ENCODE data around the gene THOC5. TPM values are rescaled to one million over a fixed set of nuclear protein-coding genes. Genes with fewer than 3 reads are reported as not detected.

THOC5 gene
- total and polyA plus RNA-seq, 4 experiments from 2014 or later, result 24.6 to 57.7 (median 42.5) TPM

- Histone ChIP-seq H3K9me3 (ENCODE audit: control insufficient read depth in 1 of 2, low read length in 2 of 2) (no peaks in the 10 kb centered on the region), H3K27ac (ENCODE audit: low read depth, low read length) (no peak overlapping the region), H3K36me3 (ENCODE audit: insufficient read depth, low read length) (peaks cover 78% of the 10 kb centered on the region), H3K27me3 (ENCODE audit: insufficient read depth, low read length) (no peaks in the 10 kb centered on the region), H3K4me1 (ENCODE audit: insufficient read depth, low read length) (no peaks in the 10 kb centered on the region), H3K4me3 (ENCODE audit: low read length in 2 of 2) (no peak overlapping the region)
- Mint-ChIP-seq H3K9me3 (no peaks in the 10 kb centered on the region), H3K4me1 (no peaks in the 10 kb centered on the region), H3K27ac (peak overlapping the region in 2 of 7 donors; percentile 33 to 48), H3K27me3 (no peaks in the 10 kb centered on the region), H3K4me3 (no peak overlapping the region), H3K36me3 (peaks cover 57 to 81% of the 10 kb centered on the region in 2 donors)
- DNase-seq, result no peak
- ChIA-PET POLR2A (ENCODE audit: partially characterized antibody) (interaction anchor here (0.6 kb wide), 1 partner anchor 361 kb away, joined by 3 read pairs; no protein-coding TSS in a partner anchor), CTCF (ENCODE audit: partially characterized antibody) (interaction anchor here (0.7 kb wide), 2 partner anchors 128 to 132 kb away, joined by 3 read pairs; no protein-coding TSS in a partner anchor)
- intact Hi-C loops (cut with micrococcal nuclease), result loop anchor here (1.0 kb wide), 1 partner anchor 128 kb away; no protein-coding TSS in a partner anchor
Measured at GRCh38 chr22:29523761-29524160, 29.8 kb downstream of the THOC5 start.

GRCh38 chr22:29521526-29521925 lies 32.0 kb downstream of the THOC5 start:
- Histone ChIP-seq H3K27ac (ENCODE audit: low read depth, low read length) (no peak overlapping the region), H3K27me3 (ENCODE audit: insufficient read depth, low read length) (no peaks in the 10 kb centered on the region), H3K4me3 (ENCODE audit: low read length in 2 of 2) (no peak overlapping the region), H3K4me1 (ENCODE audit: insufficient read depth, low read length) (no peaks in the 10 kb centered on the region), H3K9me3 (ENCODE audit: control insufficient read depth in 1 of 2, low read length in 2 of 2) (no peaks in the 10 kb centered on the region), H3K36me3 (ENCODE audit: insufficient read depth, low read length) (peaks cover 78% of the 10 kb centered on the region)
- Mint-ChIP-seq H3K4me1 (no peaks in the 10 kb centered on the region), H3K9me3 (no peaks in the 10 kb centered on the region), H3K4me3 (no peak overlapping the region), H3K36me3 (peaks cover 60 to 84% of the 10 kb centered on the region in 2 donors), H3K27ac (peak overlapping the region in 1 of 7 donors; percentile 6), H3K27me3 (no peaks in the 10 kb centered on the region)
- DNase-seq, result no peak
- ChIA-PET POLR2A (ENCODE audit: partially characterized antibody) (no interaction called here), CTCF (ENCODE audit: partially characterized antibody) (no interaction called here)
- intact Hi-C loops (cut with micrococcal nuclease), result no loop called here

- no peaks in the 10 kb centered on the region for H3K9me3 Mint-ChIP-seq
- peaks cover 63 to 84% of the 10 kb centered on the region in 2 donors for H3K36me3 Mint-ChIP-seq
- ChIA-PET CTCF (ENCODE audit: partially characterized antibody) (no interaction called here), POLR2A (ENCODE audit: partially characterized antibody) (no interaction called here)
- no peaks in the 10 kb centered on the region for H3K4me1 Mint-ChIP-seq
- Histone ChIP-seq H3K36me3 (ENCODE audit: insufficient read depth, low read length) (peaks cover 82% of the 10 kb centered on the region), H3K27ac (ENCODE audit: low read depth, low read length) (no peak overlapping the region), H3K4me3 (ENCODE audit: low read length in 2 of 2) (no peak overlapping the region), H3K27me3 (ENCODE audit: insufficient read depth, low read length) (no peaks in the 10 kb centered on the region), H3K9me3 (ENCODE audit: control insufficient read depth in 1 of 2, low read length in 2 of 2) (no peaks in the 10 kb centered on the region), H3K4me1 (ENCODE audit: insufficient read depth, low read length) (no peaks in the 10 kb centered on the region)
- H3K27ac Mint-ChIP-seq, result peak overlapping the region in 1 of 7 donors; percentile 43
- H3K4me3 Mint-ChIP-seq, result no peak overlapping the region
- no peak for DNase-seq
- intact Hi-C loops (cut with micrococcal nuclease), result no loop called here
- no peaks in the 10 kb centered on the region for H3K27me3 Mint-ChIP-seq
Measured at GRCh38 chr22:29520851-29521250, 32.7 kb downstream of the THOC5 start.

- H3K9me3 ChIP-seq (ENCODE audit: control insufficient read depth in 1 of 2, low read length in 2 of 2), result no peaks in the 10 kb centered on the region
- peaks cover 73% of the 10 kb centered on the region for H3K36me3 ChIP-seq (ENCODE audit: insufficient read depth, low read length)
- H3K4me3 ChIP-seq (ENCODE audit: low read length in 2 of 2), result no peak overlapping the region
- Mint-ChIP-seq H3K27me3 (no peaks in the 10 kb centered on the region), H3K4me1 (no peaks in the 10 kb centered on the region), H3K36me3 (peaks cover 63 to 82% of the 10 kb centered on the region in 2 donors), H3K27ac (no peak overlapping the region), H3K9me3 (no peaks in the 10 kb centered on the region), H3K4me3 (no peak overlapping the region)
- no peaks in the 10 kb centered on the region for H3K27me3 ChIP-seq (ENCODE audit: insufficient read depth, low read length)
- ChIA-PET CTCF (ENCODE audit: partially characterized antibody) (no interaction called here), POLR2A (ENCODE audit: partially characterized antibody) (no interaction called here)
- H3K27ac ChIP-seq (ENCODE audit: low read depth, low read length), result no peak overlapping the region
- H3K4me1 ChIP-seq (ENCODE audit: insufficient read depth, low read length), result no peaks in the 10 kb centered on the region
- no peak for DNase-seq
- intact Hi-C loops (cut with micrococcal nuclease), result no loop called here
Measured at GRCh38 chr22:29519996-29520395, 33.6 kb downstream of the THOC5 start.

GRCh38 chr22:29518427-29518826 lies 35.1 kb downstream of the THOC5 start:
- intact Hi-C loops (cut with micrococcal nuclease), result no loop called here
- no peak for DNase-seq

GRCh38 chr22:29517215-29517908 lies 36.2 kb downstream of the THOC5 start:
- H3K27ac Mint-ChIP-seq, result peak overlapping the region in 1 of 7 donors; percentile 42
- Histone ChIP-seq H3K27me3 (ENCODE audit: insufficient read depth, low read length) (no peaks in the 10 kb centered on the region), H3K4me3 (ENCODE audit: low read length in 2 of 2) (no peak overlapping the region), H3K27ac (ENCODE audit: low read depth, low read length) (no peak overlapping the region), H3K36me3 (ENCODE audit: insufficient read depth, low read length) (peaks cover 65% of the 10 kb centered on the region), H3K9me3 (ENCODE audit: control insufficient read depth in 1 of 2, low read length in 2 of 2) (no peaks in the 10 kb centered on the region), H3K4me1 (ENCODE audit: insufficient read depth, low read length) (no peaks in the 10 kb centered on the region)
- peaks cover 50 to 69% of the 10 kb centered on the region in 2 donors for H3K36me3 Mint-ChIP-seq
- H3K9me3 Mint-ChIP-seq, result no peaks in the 10 kb centered on the region
- no peak overlapping the region for H3K4me3 Mint-ChIP-seq
- ChIA-PET CTCF (ENCODE audit: partially characterized antibody) (no interaction called here), POLR2A (ENCODE audit: partially characterized antibody) (no interaction called here)
- DNase-seq, result no peak
- no peaks in the 10 kb centered on the region for H3K27me3 Mint-ChIP-seq
- intact Hi-C loops (cut with micrococcal nuclease), result no loop called here
- H3K4me1 Mint-ChIP-seq, result no peaks in the 10 kb centered on the region

More at GRCh38 chr22:29518427-29518826, 35.1 kb downstream of the THOC5 start:
- ChIA-PET POLR2A (ENCODE audit: partially characterized antibody) (no interaction called here), CTCF (ENCODE audit: partially characterized antibody) (no interaction called here)
- Histone ChIP-seq H3K27me3 (ENCODE audit: insufficient read depth, low read length) (no peaks in the 10 kb centered on the region), H3K36me3 (ENCODE audit: insufficient read depth, low read length) (peaks cover 60% of the 10 kb centered on the region), H3K4me3 (ENCODE audit: low read length in 2 of 2) (no peak overlapping the region), H3K9me3 (ENCODE audit: control insufficient read depth in 1 of 2, low read length in 2 of 2) (no peaks in the 10 kb centered on the region), H3K4me1 (ENCODE audit: insufficient read depth, low read length) (no peaks in the 10 kb centered on the region), H3K27ac (ENCODE audit: low read depth, low read length) (no peak overlapping the region)
- no peaks in the 10 kb centered on the region for H3K4me1 Mint-ChIP-seq
- H3K27ac Mint-ChIP-seq, result no peak overlapping the region
- no peaks in the 10 kb centered on the region for H3K9me3 Mint-ChIP-seq
- H3K36me3 Mint-ChIP-seq, result peaks cover 54 to 68% of the 10 kb centered on the region in 2 donors
- no peaks in the 10 kb centered on the region for H3K27me3 Mint-ChIP-seq
- no peak overlapping the region for H3K4me3 Mint-ChIP-seq

GRCh38 chr22:29512031-29512430 lies 41.5 kb downstream of the THOC5 start:
- peaks cover 45 to 72% of the 10 kb centered on the region in 2 donors for H3K36me3 Mint-ChIP-seq
- POLR2A ChIA-PET (ENCODE audit: partially characterized antibody), result no interaction called here

More at GRCh38 chr22:29512031-29512430, 41.5 kb downstream of the THOC5 start:
- no peaks in the 10 kb centered on the region for H3K27me3 Mint-ChIP-seq
- Histone ChIP-seq H3K27me3 (ENCODE audit: insufficient read depth, low read length) (no peaks in the 10 kb centered on the region), H3K4me3 (ENCODE audit: low read length in 2 of 2) (no peak overlapping the region), H3K36me3 (ENCODE audit: insufficient read depth, low read length) (peaks cover 62% of the 10 kb centered on the region), H3K4me1 (ENCODE audit: insufficient read depth, low read length) (no peaks in the 10 kb centered on the region), H3K27ac (ENCODE audit: low read depth, low read length) (no peak overlapping the region), H3K9me3 (ENCODE audit: control insufficient read depth in 1 of 2, low read length in 2 of 2) (no peaks in the 10 kb centered on the region)
- intact Hi-C loops (cut with micrococcal nuclease), result no loop called here
- no peak for DNase-seq
- H3K4me1 Mint-ChIP-seq, result no peaks in the 10 kb centered on the region
- no peak overlapping the region for H3K4me3 Mint-ChIP-seq
- CTCF ChIA-PET (ENCODE audit: partially characterized antibody), result interaction anchor here (1.6 kb wide), 1 partner anchor 124 kb away, joined by 3 read pairs; no protein-coding TSS in a partner anchor
- no peak overlapping the region for H3K27ac Mint-ChIP-seq
- H3K9me3 Mint-ChIP-seq, result no peaks in the 10 kb centered on the region

All from CD4-positive, alpha-beta memory T cell (primary cell).